Left renal pelvis (tissue), 4 donors: ENCODE measurements around the gene ADAM12. TPM values are rescaled to one million over a fixed set of nuclear protein-coding genes. Genes with fewer than 3 reads are reported as not detected.
"Not testable (repeated sequence)": the region's sequence is repeated elsewhere in the genome, so short reads cannot be mapped to it uniquely, and the experiment has no call there.

Experiments
- DNase-seq, 4 donors: peaks; one replicate each; pipeline ENCODE4 v3.0.0-alpha.2; 2013; ENCODE audit warnings: low read depth in 4 of 4, low spot score in 3 of 4
- polyA plus RNA-seq, 4 donors: library from polyadenylated mRNA; unstranded; fragments of 120-200 nt; gene quantifications; one replicate each; pipeline ENCODE4 v1.2.1, GENCODE V29; 2013; ENCODE audit not compliant: insufficient read length in 4 of 4

The ADAM12 gene
- polyA plus RNA-seq, 4 donors: 23.1 to 100 (median 27.8) TPM

DNA sequence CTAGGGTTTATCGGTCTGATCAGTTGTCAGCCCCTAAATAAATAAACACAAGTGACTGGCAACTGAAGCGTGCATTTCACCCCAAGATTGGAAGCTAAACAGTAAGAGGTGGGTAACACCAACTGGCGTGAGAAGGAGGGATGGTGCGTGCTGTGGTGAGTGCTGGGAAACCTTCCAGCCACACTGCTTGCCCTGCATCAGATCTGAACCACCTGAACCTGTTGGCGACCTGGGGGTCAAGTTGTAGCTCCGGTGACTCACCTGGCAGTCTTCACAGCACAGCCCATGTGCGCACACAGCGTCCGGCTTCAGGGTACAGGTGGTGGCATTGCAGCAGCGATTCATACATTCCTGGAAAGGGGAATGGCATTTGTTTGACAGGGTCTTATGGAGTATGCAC lies 321.8 kb downstream of the ADAM12 start:
- no peak for DNase-seq

- DNase-seq: no peak
Measured at GRCh38 chr10:126065751-126066377, 322.4 kb downstream of the ADAM12 start.

DNA sequence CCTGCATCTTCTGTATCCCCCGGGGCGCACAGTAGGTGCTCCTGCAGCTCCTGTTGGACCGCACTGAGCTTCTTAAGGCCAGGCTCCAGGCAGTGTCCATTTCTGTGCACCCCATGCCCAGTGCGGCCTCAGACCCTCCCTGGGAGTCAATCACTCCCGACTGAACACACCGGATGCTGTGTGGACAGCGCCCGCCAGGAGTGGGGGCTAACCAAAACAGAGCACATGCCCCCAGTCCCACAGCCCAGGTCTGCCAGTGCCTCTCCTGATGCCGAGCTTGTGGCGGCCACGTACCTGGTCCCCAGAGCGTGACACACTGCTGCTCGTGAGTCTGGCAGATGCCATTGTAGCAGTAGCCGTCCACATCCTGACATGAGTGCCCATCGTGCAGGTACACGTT lies 323.8 kb downstream of the ADAM12 start:
- no peak for DNase-seq

DNA sequence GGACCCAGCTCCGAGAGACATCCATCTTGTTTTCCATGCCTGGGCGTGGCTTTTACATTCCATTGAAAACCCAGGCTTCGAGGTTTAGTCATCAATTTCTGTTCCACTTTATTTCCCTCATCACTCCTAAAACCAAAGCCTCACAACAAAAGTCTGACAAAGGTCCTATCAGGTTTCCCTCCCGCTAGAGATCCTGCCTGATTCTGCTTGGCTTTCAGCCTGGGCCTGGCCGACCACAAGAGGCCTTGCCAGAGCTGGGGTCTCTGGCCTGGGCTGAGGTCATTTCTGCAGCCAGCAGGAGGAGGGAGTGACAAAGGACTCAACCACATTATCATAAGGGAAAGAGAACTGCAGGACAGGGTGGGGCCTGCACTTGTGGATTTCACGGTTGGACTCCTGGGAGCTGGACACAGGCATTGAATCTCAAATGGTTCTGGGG lies 324.9 kb downstream of the ADAM12 start:
- DNase-seq: no peak

DNA sequence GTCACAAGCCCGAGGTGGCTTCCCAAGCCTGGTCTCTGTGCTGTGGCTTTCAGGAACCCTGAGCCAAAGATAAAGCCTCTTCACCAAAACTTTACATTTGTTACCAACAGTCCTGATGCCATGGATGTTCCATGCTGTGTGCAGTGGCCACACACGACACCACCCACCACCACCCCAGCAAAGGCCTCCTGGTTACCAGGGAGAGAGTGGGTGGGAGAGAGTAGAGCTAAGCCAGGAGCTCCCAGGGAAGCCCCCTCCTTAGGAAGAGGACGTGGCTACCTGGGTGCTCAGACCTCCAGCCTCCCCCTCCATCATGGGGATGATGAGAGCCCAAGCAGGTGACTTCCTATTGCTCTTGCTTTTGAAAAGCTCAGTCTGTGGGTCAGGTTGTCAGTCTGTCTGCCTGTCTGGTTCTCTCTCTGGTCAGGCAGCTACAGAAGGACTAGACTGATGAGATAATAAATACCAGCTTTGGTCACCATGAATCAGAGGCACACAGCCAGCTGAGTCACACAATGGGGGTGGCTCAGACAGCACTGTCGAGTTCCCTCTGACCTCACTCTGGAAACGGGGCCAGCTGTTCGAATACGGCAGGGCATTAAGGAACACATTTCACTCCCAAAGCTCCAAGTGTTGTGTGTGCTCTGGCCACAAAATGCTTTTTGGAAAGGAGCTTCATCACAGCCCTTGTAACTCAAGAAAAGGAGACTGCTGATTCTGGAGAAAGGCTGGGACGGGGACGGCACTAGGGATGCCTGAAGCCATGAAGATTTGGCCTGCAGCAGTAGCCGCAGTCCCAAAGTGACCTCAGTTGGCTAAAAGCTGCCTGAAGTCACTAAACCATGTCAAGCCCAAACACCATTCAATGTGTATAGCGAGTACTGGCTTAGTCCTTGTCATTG lies 325.9 kb downstream of the ADAM12 start:
- DNase-seq: no peak

GRCh38 chr10:126061526-126061925 lies 326.8 kb downstream of the ADAM12 start:
- DNase-seq: no peak

GRCh38 chr10:126060261-126060931 lies 327.9 kb downstream of the ADAM12 start:
- no peak for DNase-seq

DNA sequence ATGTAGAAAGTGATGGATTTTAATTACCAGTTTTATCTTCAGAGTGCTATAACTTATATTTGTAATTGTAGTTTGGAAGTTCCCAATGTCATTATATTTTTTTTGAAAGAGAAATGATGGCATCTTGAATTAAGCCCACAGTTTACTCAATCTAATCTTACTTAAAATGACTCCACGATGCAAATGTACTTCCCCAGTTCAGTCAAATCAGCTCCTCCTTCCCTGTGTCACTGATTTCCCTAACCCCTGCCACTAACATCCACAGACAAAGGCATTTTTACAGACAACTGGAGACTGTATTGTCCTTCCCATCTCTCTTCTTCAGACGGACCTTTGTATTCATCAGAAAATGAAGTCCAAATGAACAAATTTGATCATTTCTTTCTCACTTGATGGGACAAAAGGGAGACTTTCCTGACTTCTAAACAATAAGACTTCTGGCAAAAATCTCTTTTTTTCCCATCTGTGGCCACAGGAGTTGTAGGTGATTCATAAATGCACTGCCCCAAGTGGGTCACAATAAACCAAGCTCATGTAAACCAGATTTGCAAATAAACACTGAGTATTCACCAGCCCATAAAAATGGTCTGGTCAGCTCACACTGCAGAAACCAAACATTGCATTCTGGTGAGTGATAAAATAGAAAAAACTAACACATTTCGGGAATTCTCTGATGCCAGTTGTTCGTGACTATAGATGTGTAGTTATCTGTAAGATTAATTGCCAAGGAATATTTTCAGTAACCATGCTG lies 329.0 kb downstream of the ADAM12 start:
- DNase-seq: no peak

DNA sequence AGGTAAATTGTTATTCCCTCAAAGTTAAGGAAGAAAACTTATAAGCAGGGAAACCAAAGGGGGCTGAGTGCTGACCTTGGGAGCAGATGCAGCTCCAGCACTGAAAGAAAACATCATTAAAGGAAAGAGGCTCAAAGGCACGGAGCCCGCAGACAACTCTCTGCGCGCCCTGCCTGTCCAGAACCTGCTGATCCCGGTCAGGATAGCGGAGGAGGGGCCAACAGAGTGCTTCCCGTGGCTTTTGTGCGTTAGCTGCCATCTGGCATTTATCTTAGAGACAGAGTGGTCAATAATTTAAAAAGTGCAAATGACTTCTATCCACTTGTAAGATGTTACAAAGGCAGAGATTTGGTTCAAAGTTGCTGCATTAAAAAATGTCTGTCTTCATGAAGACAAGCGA lies 329.8 kb downstream of the ADAM12 start:
- no peak for DNase-seq

DNA sequence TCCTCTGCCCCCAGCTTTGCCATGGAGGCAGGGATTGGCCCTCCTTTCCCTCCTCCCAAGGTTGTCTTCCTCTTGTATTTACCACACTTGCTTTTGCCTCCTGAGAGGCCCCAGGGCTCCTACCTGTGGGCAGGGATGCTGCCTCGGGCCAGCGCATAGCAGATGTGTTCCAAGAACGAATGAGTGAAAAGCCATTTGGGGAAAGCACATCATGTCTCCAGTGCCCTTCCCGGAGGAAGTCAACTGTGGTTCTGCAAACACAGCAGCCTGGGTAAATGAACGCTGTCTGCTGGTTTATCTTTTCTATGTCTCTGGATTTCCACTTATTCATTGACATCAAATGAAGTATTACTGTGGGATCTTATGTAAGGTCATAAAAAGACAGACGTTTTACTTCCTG lies 330.2 kb downstream of the ADAM12 start:
- no peak for DNase-seq

DNA sequence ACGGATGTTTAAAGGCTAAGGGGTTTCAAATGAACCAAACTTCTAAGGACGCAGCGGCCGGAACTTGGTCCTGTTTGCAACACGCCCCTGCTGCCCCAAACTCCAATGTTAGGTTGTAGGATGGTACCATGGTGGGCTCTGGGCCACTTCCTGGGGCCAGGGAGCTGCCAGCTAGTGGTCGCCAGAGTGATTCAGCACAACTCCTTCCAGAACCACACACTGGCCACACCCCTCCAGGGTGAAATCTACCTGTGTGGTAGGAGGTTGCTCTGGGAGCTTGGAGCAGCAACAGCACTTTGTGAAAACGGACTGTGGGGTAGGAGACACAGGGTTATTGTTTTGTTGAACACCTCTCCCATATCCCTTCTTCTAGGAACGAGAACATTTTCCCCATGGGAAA lies 330.8 kb downstream of the ADAM12 start:
- DNase-seq: no peak

- no peak for DNase-seq
Measured at GRCh38 chr10:126054191-126054590, 334.1 kb downstream of the ADAM12 start.

- DNase-seq: no peak
Measured at GRCh38 chr10:126052171-126052570, 336.1 kb downstream of the ADAM12 start.

DNA sequence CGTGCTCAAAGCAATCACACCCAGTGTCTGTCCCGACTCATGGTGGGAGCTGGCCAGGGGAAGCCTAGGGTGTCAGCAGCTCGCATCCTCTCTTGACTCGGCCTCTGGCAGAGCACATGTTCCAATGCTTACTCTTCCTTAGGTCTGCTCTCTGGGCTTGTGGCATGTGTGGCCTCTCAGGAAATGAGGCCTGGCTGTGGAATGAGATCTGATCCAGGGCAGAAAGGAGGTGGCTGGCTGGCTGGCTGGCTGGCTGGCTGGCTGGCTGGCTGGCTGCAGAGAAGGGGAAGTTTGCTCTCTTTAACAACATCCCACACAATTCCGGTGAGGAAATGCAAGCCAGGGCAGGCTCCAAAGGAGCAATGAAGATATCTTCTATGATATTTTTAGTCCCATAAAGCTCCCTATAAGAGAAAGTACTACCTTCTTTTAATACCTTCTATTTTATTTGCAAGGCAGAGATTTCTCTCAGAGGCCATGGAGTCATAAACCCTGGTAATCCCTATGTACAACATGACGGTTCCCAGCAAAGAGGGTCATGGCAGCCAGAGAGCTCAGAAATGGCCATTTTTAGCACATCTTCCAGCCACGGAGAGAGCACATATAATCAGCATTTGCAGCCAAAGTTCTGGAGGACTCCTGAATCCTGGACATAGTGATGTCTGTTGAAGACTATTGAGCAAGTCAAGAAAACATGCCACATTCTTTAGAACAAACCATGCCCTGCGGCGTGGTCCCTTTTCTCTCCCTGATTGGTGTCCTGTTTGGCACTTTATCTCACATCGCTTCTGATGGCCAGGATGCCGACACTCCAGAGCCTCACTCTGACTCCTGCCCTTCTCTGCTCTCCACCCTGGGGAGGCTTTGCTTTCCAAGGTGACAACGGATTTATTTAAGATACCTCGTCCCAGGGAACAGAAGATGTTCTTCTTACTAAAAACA lies 338.2 kb downstream of the ADAM12 start:
- no peak for DNase-seq

DNA sequence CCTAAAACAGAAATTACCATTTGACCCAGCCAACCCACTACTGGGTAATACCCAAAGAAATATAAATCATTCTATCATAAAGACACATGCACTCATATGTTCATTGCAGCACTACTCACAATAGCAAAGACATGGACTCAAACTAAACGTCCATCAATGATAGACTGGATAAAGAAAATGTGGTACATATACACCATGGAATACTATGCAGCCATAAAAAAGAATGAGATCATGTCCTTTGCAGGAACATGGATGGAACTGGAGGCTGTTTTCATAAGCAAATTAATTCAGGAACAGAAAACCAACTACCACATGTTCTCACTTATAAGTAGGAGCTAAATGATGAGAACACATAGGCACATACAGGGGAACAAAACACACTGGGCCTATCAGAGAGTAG lies 340.5 kb downstream of the ADAM12 start:
- DNase-seq: not testable (repeated sequence)

GRCh38 chr10:126046831-126047230 lies 341.4 kb downstream of the ADAM12 start:
- DNase-seq: no peak

DNA sequence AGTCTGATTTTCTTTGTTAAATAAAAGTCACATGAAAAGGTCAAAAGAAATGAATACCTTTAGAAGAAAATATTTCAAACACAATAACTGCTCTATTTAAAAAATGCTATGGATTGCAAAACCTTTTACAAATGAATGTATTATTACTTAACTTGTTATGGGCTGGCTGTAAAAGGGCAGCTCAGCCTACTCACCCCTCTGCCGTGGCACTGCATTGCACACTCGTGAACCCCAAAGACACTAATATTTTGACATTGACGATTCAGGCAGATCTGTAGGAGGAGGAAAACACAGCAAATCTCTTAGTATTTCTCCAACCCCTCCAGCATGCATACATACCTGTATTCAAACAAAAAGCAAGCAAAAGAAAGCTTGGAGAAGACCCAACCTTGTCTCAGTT lies 342.4 kb downstream of the ADAM12 start:
- DNase-seq: no peak

GRCh38 chr10:126043389-126043788 lies 344.9 kb downstream of the ADAM12 start:
- DNase-seq: no peak

- no peak for DNase-seq
Measured at GRCh38 chr10:126042906-126043305, 345.4 kb downstream of the ADAM12 start.

GRCh38 chr10:126042354-126042753 lies 345.9 kb downstream of the ADAM12 start:
- no peak for DNase-seq
